ENCODE results near the gene TMEM92.

- TF ChIP-seq OSR1 (CRISPR knock-in tag; IDR thresholded peaks at IDR 0.05) (no peak), PATZ1 (CRISPR knock-in tag; IDR thresholded peaks at IDR 0.05; ENCODE audit: borderline replicate concordance) (no peak)
Measured at GRCh38 chr17:50303596-50303995, 29.3 kb downstream of the TMEM92 start.

Data from SK-N-SH treated with all-trans-retinoic acid at 6 μM for 48 hours (cell line).